Lower leg skin (tissue), 3 donors: ENCODE data around the gene COX7A2.

Source experiments
- POLR2A ChIP-seq, 2 donors: fragments of 450-650 bp; IDR thresholded peaks; one replicate each; pipeline ENCODE4 v1.6.1; 2016 to 2017; ENCODE audit warnings: antibody characterized with exemption in 2 of 2, mild to moderate bottlenecking in 1 of 2, moderate library complexity in 1 of 2
- TF ChIP-seq, protein P1 (sequence below), 3 donors: fragments of 450-650 bp; IDR thresholded peaks; one replicate each; pipeline ENCODE4 v1.5.1; 2016; ENCODE audit warnings: antibody characterized with exemption in 3 of 3, mild to moderate bottlenecking in 3 of 3, moderate library complexity in 2 of 3

DNA sequence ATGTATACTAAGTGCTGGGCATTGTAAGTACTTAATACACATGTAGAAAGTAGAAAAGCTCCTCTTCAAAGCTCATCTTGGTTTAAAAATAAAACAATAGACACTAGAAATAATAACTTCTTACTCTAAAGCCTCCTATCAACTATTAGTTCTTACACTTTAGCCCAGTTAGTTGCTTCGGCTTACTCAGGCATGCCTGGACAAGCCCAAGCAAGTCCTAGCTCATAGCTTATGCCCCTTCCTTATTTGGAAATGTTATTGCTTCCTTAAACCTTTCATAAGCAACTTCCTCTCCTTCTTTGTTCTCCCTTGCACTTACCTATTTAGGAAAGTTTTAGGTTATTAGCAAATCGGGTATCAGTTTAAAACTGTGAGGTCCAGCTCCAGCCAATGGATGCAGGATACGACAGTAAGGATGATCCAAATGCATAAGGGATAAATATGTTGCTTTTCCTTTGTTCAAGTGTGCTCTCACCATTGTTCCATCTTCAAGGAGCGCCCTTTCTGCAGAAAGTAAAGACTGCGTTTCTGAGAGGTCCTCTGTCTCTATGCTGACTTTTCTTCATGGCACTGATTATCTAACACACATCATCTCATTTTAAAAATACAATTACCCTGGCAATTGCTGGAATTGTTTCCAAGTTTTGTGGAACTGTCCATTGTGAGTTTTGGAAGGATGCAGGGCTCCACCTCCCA, 28.7 kb upstream of the COX7A2 start:
- TF ChIP-seq, protein P1, sequence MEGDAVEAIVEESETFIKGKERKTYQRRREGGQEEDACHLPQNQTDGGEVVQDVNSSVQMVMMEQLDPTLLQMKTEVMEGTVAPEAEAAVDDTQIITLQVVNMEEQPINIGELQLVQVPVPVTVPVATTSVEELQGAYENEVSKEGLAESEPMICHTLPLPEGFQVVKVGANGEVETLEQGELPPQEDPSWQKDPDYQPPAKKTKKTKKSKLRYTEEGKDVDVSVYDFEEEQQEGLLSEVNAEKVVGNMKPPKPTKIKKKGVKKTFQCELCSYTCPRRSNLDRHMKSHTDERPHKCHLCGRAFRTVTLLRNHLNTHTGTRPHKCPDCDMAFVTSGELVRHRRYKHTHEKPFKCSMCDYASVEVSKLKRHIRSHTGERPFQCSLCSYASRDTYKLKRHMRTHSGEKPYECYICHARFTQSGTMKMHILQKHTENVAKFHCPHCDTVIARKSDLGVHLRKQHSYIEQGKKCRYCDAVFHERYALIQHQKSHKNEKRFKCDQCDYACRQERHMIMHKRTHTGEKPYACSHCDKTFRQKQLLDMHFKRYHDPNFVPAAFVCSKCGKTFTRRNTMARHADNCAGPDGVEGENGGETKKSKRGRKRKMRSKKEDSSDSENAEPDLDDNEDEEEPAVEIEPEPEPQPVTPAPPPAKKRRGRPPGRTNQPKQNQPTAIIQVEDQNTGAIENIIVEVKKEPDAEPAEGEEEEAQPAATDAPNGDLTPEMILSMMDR (IDR thresholded peaks at IDR 0.05): no peak
- no peak for TF ChIP-seq POLR2A (IDR thresholded peaks at IDR 0.05)
